ENCODE results near the gene RPGR. TPM values are rescaled to one million over a fixed set of nuclear protein-coding genes. Genes with fewer than 3 reads are reported as not detected.

The RPGR gene
- polyA plus RNA-seq, 3 donors: 4.3 to 10.9 (median 5.1) TPM

GRCh38 chrX:38240541-38240940 lies 86.8 kb downstream of the RPGR start:
- Histone ChIP-seq H3K9ac (ENCODE audit: insufficient read depth, low read length, poor library complexity, severe bottlenecking) (no peak overlapping the region), H3K27ac (ENCODE audit: low read depth in 1 of 2, low read length in 2 of 2) (no peak overlapping the region), H3K27me3 (ENCODE audit: control insufficient read depth in 2 of 2, insufficient read depth in 2 of 2, low read length in 2 of 2) (no peaks in the 10 kb centered on the region), H3K36me3 (replicated peaks in 1 of 2; ENCODE audit: control insufficient read depth in 1 of 2, insufficient read depth in 2 of 2, low read length in 2 of 2) (no peaks in the 10 kb centered on the region), H2AFZ (ENCODE audit: insufficient read depth, low read depth, low read length, poor library complexity, severe bottlenecking) (no peak overlapping the region), H3K9me3 (replicated peaks in 1 of 2; ENCODE audit: control insufficient read depth in 1 of 2, insufficient read depth in 1 of 2, low read length in 2 of 2) (no peaks in the 10 kb centered on the region), H3K4me1 (ENCODE audit: control insufficient read depth in 1 of 2, insufficient read depth in 2 of 2, low read length in 2 of 2) (no peaks in the 10 kb centered on the region), H4K20me1 (ENCODE audit: insufficient read depth, low read length) (no peaks in the 10 kb centered on the region), H3K4me3 (replicated peaks in 1 of 3; ENCODE audit: low read depth in 2 of 3, low read length in 3 of 3) (no peak overlapping the region), H3K79me2 (ENCODE audit: insufficient read depth, low read length) (no peaks in the 10 kb centered on the region), H3K4me2 (replicated peaks; ENCODE audit: extremely low read depth, low read length, poor library complexity, severe bottlenecking) (no peak overlapping the region)
- WGBS (ENCODE audit: insufficient coverage): no CpG with 5 or more reads among the region's 2 CpGs
- DNase-seq: no peak
- Mint-ChIP-seq H3K36me3 (no peaks in the 10 kb centered on the region), H3K4me1 (no peaks in the 10 kb centered on the region), H3K4me3 (no peak overlapping the region), H3K27me3 (ENCODE audit: low read depth in 3 of 3) (peaks cover 0 to 4% (median 0%) of the 10 kb centered on the region in 3 donors), H3K9me3 (peaks cover 0 to 6% (median 0%) of the 10 kb centered on the region in 7 donors), H3K27ac (no peak overlapping the region)
- intact Hi-C loops (cut with micrococcal nuclease): no loop called here
- TF ChIP-seq, protein P1, sequence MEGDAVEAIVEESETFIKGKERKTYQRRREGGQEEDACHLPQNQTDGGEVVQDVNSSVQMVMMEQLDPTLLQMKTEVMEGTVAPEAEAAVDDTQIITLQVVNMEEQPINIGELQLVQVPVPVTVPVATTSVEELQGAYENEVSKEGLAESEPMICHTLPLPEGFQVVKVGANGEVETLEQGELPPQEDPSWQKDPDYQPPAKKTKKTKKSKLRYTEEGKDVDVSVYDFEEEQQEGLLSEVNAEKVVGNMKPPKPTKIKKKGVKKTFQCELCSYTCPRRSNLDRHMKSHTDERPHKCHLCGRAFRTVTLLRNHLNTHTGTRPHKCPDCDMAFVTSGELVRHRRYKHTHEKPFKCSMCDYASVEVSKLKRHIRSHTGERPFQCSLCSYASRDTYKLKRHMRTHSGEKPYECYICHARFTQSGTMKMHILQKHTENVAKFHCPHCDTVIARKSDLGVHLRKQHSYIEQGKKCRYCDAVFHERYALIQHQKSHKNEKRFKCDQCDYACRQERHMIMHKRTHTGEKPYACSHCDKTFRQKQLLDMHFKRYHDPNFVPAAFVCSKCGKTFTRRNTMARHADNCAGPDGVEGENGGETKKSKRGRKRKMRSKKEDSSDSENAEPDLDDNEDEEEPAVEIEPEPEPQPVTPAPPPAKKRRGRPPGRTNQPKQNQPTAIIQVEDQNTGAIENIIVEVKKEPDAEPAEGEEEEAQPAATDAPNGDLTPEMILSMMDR (IDR thresholded peaks at IDR 0.05): no peak

GRCh38 chrX:38236901-38237615 lies 90.3 kb downstream of the RPGR start:
- WGBS (ENCODE audit: insufficient coverage): no CpG with 5 or more reads among the region's 6 CpGs
- H3K4me3 Mint-ChIP-seq: no peak overlapping the region
- H3K79me2 ChIP-seq (ENCODE audit: insufficient read depth, low read length): no peaks in the 10 kb centered on the region
- H3K36me3 ChIP-seq (replicated peaks in 1 of 2; ENCODE audit: control insufficient read depth in 1 of 2, insufficient read depth in 2 of 2, low read length in 2 of 2): no peaks in the 10 kb centered on the region
- H3K4me2 ChIP-seq (replicated peaks; ENCODE audit: extremely low read depth, low read length, poor library complexity, severe bottlenecking): no peak overlapping the region
- DNase-seq: no peak
- no peaks in the 10 kb centered on the region for H3K4me1 Mint-ChIP-seq
- no peaks in the 10 kb centered on the region for H3K4me1 ChIP-seq (ENCODE audit: control insufficient read depth in 1 of 2, insufficient read depth in 2 of 2, low read length in 2 of 2)
- H2AFZ ChIP-seq (ENCODE audit: insufficient read depth, low read depth, low read length, poor library complexity, severe bottlenecking): no peak overlapping the region
- intact Hi-C loops (cut with micrococcal nuclease): no loop called here
- TF ChIP-seq, protein P1 (IDR thresholded peaks at IDR 0.05): no peak
- no peak overlapping the region for H3K27ac Mint-ChIP-seq
- no peak overlapping the region for H3K9ac ChIP-seq (ENCODE audit: insufficient read depth, low read length, poor library complexity, severe bottlenecking)
- H3K4me3 ChIP-seq (replicated peaks in 1 of 3; ENCODE audit: low read depth in 2 of 3, low read length in 3 of 3): no peak overlapping the region
- H3K36me3 Mint-ChIP-seq: no peaks in the 10 kb centered on the region
- H3K9me3 Mint-ChIP-seq: peaks cover 0 to 2% (median 0%) of the 10 kb centered on the region in 7 donors
- H4K20me1 ChIP-seq (ENCODE audit: insufficient read depth, low read length): no peaks in the 10 kb centered on the region
- H3K27me3 ChIP-seq (ENCODE audit: control insufficient read depth in 2 of 2, insufficient read depth in 2 of 2, low read length in 2 of 2): no peaks in the 10 kb centered on the region
- H3K9me3 ChIP-seq (replicated peaks in 1 of 2; ENCODE audit: control insufficient read depth in 1 of 2, insufficient read depth in 1 of 2, low read length in 2 of 2): no peaks in the 10 kb centered on the region
- no peak overlapping the region for H3K27ac ChIP-seq (ENCODE audit: low read depth in 1 of 2, low read length in 2 of 2)
- H3K27me3 Mint-ChIP-seq (ENCODE audit: low read depth in 3 of 3): peaks cover 0 to 2% (median 0%) of the 10 kb centered on the region in 3 donors

All from CD14-positive monocyte (primary cell).